ENCODE measurements around the gene CGNL1.
A peak's percentile ranks its signal among the peaks of the same experiment; 100 is the strongest.

CGNL1 gene

GRCh38 chr15:57375827-57376695, at the start of gene CGNL1:
CGNL1 (plus strand) TSS chr15:57376505; CDS start chr15:57438000, 61,495 bp downstream.
- DNase-seq = no peak

DNA sequence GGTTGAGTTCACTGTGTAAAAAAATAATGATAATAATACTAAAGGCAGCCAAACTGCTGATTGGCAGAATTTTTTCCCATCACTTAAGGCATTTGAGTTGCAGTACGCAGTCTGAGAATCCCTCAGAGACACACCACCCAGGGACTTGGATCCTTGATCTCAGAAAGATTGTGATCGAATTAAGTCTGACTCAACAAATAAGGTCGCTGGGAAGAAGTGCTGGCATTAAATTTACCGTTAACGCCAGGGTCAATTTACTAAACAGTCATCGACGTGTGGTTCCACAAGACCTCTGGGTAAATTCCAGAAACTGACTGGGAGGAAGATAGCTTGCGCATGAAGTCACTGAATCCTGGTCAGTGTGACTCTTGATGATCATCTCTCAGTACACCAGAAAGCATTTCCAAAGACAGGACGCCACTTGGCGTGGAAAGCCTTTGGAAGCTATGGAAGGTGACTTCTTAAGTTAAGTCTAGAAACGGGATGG, 48.3 kb upstream of the CGNL1 start:
- DNase-seq = no peak

GRCh38 chr15:57328479-57328878, 47.8 kb upstream of the CGNL1 start:
- no peak for DNase-seq

GRCh38 chr15:57328897-57329296, 47.4 kb upstream of the CGNL1 start:
- no peak for DNase-seq

GRCh38 chr15:57329582-57330367, 46.5 kb upstream of the CGNL1 start:
- DNase-seq = no peak

DNA sequence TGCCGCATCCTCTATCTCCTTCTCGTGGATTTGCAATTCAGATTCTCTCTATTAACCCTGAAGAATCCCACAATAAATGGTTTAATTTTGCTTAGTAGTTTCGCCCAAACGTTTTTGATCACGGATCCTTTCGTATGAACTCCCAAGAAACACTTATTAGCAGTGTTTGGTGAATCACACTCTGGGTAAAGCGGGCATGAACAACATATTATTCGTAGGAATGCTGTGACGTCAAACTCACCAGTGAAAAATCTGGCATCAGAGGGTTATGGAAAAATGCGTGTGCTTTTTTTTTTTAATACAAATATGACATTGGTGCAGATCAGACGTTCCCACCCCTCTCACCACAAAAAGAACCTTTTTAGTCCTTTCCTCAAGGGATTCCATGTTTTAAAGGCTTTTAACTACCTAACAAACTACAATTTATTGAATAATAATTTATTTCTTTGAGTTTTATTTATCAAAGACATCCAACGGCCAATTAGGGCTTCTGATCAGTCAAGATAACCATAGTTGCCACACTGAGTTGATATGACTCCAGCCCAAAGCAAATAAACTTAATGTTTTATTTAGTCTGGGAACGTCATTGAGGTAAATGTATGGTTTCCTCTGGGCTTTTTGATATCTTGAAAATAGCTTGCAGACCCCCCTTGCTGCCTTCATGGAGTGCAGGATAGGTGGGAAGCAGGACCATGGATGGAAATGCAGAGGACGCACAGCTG, 45.5 kb upstream of the CGNL1 start:
- DNase-seq = no peak

DNA sequence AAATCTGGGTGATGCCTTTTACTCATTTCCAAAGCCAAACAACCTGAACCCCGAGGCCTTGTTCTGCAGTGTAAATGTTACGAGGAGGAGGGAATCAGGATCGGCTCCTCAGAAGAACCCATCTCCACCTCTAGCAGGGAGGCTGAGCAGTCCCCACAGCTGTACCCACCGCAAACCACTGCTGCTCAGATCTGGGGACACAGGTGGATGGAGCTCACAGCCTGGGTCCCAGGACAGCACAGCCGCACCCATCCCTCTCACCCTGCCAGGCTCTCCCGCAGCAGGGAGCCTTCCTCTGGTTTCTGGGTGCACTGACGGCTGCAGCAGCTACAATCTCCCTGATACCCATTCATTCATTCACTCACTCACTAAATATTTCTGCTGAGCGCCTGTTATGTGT, 44.0 kb upstream of the CGNL1 start:
- no peak for DNase-seq

DNA sequence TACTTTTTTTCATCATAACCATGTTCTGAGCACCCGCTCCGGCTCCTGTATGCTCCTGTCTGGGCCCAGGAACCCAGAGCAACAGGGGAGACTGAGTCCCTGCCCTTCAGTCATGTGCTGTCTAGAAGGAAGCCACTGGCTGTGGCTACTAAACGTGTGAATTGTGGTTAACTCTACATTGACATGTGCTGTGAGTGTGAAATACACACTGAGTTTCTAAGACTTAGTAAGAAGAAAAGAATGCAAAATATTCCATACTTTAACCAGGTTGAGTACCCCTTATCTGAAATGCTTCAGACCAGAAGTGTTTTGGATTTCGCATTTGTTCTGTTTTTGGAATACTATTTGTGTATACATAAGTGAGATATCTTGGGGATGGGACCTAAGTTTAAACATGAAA, 42.8 kb upstream of the CGNL1 start:
- no peak for DNase-seq

GRCh38 chr15:57334257-57334656, 42.0 kb upstream of the CGNL1 start:
- DNase-seq = no peak

DNA sequence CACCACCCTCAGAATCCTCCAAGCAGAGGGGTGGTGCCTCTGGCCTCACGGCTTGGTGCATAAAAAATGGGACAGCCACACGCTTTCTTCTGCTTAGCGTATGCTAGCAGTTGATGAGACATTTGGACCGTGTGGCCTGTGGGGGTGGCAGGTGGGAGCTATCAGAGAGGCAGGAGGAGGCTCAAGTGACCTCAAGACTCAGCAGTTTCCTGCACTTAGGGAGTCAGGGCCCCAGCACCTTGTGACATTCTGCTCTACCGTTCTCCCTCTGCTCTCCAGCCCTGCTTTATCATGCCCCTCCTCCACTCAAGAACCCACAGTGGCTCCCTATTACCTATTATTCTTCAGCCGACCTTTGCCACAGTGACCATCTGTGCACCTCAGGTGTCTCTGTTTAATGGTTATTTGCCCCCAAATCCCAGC, 41.0 kb upstream of the CGNL1 start:
- no peak for DNase-seq

GRCh38 chr15:57335719-57336118, 40.6 kb upstream of the CGNL1 start:
- no peak for DNase-seq

GRCh38 chr15:57337868-57338411, 38.4 kb upstream of the CGNL1 start:
- DNase-seq = no peak

DNA sequence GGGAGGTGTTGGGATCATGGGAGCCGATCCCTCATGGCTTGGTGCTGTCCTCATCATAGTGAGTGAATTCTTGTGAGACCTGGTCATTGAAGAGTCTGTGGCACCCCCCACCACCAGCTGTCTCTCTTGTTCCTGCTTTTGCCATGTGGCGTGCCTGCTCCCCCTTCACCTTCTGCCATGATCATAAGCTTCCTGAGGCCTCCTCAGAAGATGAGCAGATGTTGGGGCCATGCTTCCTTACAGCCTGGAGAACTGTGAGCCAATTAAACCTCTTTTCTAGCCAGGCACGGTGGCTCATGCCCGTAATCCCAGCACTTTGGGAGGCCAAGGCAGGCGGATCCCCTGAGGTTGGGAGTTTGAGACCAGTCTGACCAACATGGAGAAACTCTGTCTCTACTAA, 37.0 kb upstream of the CGNL1 start:
- no peak for DNase-seq

DNA sequence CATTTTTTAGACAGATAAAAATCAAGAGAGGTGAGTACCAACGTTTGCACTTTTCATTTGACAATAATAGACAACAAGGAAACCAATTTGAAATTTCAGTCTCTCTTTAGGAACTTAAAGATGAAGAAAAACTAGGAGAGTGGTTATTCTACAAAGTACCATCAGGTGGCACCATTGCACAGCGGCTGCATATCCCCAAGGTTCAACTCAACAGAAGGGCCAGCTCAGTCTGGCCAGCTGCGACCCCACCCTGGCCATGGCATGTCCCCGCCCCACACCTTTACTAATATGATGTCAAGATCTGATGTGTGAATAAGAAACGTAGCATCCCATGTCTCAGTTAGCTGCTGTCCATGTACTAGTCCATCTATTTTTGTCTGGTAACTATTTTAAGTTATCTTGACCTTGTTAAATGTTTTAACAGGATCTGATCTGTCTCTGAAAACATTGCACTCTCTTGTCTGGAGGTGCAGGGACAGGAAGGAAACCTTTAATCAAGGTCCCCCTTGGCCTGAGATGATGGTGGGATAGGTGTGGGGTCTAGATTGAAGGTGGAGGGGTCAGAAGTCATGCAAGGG, 35.5 kb upstream of the CGNL1 start:
- peak; percentile 22 for DNase-seq

GRCh38 chr15:57343048-57343447, 33.3 kb upstream of the CGNL1 start:
- DNase-seq = no peak

GRCh38 chr15:57343498-57343897, 32.8 kb upstream of the CGNL1 start:
- no peak for DNase-seq

- no peak for DNase-seq
Observed at GRCh38 chr15:57344282-57344681, 32.0 kb upstream of the CGNL1 start.

DNA sequence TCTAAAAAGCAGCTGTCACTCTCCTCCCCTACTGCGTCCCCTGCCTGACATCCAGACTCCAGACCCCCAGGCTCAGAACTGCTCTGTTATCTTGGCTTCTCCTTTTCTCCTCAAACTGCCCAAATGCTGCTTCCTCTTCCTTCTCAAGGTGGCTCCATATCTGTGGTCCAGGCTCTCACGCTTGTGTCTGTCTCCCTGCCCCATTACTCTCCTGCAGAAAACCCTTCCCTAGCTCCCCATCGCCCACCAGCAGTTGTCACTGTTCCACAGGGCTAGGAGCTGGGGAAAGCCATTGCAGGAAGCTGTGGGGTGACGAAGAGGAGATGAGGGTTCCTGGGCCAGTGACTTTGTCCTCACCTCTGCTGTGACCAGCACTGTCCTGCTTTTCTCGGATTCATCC, 30.7 kb upstream of the CGNL1 start:
- DNase-seq = no peak

DNA sequence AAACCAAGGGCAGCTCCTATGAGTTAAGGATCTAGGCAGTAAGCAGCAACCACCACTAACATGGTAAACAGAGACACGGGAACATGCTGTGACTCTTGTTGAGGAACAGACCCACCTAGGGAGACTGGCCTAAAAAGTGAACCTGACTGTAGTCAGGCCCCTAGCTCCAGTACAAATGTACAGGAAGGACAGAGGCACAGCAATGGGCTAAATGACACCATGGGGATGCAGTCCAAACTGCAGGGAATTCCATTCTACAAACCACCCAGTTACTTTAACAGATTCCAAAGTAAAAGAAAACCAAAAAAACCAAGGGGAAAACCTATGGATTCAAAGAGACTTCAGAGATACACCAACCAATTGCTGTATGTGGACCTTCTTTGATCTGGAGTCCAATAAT, 28.2 kb upstream of the CGNL1 start:
- DNase-seq = no peak

GRCh38 chr15:57352535-57353316, 23.6 kb upstream of the CGNL1 start:
- DNase-seq = no peak

DNA sequence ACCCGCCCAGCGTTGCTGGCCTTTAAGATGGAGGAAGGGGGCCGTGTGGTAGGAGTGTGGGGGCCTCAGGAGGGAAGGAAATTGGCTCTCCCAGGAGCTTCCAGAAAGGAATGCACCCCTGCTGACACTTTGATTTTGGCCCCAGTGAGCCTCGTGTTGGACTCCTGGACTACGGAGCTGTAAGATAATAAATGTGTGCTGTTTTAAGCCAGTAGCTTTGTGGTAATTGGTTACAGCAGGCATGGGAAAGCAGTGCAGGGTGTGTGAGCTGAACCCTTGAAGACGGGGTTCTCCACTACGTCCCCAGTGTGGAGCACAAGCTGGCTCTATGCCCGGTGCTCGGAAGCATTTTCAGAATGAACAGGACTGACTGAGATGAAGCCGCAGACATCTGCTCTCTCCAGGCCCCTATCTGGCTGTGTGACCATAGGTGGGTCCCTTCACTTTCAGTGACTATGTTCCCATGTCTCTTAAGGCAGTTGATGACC, 22.9 kb upstream of the CGNL1 start:
- no peak for DNase-seq
